Colon (tissue), 2 donors: ENCODE results near the gene USP26.
"Not testable (repeated sequence)": the region's sequence is repeated elsewhere in the genome, so short reads cannot be mapped to it uniquely, and the experiment has no call there.

Experiments
- FAIRE-seq: peaks from 2 replicates; lab custom pipeline; 2012; peaks lifted over from hg19 to GRCh38; lab: Jason Lieb, UNC
- donor health status: control.
- donor health status: control.

Gene USP26, protein sequence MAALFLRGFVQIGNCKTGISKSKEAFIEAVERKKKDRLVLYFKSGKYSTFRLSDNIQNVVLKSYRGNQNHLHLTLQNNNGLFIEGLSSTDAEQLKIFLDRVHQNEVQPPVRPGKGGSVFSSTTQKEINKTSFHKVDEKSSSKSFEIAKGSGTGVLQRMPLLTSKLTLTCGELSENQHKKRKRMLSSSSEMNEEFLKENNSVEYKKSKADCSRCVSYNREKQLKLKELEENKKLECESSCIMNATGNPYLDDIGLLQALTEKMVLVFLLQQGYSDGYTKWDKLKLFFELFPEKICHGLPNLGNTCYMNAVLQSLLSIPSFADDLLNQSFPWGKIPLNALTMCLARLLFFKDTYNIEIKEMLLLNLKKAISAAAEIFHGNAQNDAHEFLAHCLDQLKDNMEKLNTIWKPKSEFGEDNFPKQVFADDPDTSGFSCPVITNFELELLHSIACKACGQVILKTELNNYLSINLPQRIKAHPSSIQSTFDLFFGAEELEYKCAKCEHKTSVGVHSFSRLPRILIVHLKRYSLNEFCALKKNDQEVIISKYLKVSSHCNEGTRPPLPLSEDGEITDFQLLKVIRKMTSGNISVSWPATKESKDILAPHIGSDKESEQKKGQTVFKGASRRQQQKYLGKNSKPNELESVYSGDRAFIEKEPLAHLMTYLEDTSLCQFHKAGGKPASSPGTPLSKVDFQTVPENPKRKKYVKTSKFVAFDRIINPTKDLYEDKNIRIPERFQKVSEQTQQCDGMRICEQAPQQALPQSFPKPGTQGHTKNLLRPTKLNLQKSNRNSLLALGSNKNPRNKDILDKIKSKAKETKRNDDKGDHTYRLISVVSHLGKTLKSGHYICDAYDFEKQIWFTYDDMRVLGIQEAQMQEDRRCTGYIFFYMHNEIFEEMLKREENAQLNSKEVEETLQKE

DNA sequence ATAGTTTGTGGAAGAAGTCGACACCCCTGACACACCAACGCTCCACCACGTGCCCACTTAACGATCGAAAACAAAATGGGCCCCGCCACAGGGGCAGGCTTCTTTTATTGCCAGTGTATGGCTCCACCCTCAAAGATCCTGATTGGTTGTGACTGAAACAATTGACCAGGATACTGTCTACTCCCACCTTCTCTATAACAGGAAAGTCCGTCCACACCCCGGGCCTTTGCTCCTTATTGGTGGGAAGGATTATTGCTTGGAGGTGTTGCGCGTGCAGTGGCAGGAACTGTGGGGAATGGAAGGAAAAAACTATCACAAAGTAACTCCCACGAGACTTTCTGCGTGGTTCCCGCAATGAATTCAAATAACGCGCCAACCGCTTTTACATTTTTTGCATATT is at the start of gene USP26:
Gene USP26 (minus strand): TSS at position 79 of the 400 bp plus-strand sequence. CDS start 68,889 bp downstream, outside the sequence.
- FAIRE-seq: no peak

DNA sequence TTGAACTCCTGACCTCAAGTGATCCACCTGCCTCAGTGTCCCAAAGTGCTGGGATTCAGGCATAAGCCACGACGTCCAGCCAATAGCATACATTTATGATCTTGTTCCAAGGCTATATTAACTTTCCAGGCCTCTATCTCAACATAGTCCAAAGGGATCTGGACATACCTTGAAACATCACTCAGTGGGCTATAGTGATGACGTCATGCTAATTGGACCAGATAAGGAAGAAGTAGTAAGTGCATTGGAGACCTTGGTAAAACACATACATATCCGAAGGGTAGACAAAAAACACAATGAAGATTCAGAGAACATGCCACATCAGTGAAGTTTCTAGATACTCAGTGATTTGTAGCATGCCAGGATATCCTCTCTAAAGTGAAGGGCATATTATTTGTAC is 37.4 kb upstream of the USP26 start:
- no peak for FAIRE-seq

DNA sequence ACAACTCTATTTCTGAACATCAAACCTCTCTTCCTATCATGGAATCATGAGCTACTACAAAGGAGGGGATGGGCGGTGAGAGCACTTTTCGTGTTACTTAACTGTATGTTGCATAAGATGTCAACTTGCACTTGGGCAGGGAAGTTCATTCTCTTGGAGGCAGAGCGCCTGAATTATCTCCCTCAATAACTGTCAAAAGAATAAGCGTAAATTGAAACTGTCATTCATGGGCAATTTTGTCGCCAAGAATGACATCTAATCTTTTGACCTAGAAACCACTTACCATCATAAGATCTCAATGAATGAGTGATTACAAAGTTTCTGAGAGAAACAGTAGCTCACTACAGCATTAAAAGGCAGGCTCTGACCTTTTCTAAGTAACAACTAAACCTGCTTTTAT is 23.5 kb upstream of the USP26 start:
- no peak for FAIRE-seq

DNA sequence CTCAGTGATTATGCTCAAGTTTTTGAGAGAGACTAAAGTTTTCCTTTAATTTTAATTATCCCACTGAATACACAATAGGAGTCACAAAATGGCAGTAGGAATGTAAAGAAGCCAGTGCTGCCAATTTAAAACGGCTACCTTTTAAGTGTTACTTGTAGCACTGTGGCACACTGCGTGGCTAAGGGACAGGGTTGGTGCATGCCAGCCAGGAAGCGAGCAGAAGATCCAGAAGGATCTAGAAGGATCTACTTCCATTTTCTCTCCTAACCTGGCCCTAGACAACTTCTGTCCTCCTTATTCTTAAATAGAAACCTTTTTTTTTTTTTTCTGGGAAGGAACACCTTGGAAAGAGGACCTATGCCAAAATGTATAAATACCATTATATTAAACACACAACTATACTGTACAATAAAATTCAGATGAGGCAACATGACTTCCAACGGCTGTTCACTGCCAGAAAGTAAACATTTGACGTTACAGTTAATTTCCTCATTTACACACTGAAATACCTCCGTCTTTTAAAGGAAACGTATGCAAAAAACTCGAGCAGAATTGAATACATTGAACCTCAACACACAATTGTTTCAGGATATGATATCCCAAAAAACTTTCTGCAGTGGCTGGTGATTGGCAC is 2.7 kb downstream of the USP26 start:
- FAIRE-seq: peak; percentile 98

DNA sequence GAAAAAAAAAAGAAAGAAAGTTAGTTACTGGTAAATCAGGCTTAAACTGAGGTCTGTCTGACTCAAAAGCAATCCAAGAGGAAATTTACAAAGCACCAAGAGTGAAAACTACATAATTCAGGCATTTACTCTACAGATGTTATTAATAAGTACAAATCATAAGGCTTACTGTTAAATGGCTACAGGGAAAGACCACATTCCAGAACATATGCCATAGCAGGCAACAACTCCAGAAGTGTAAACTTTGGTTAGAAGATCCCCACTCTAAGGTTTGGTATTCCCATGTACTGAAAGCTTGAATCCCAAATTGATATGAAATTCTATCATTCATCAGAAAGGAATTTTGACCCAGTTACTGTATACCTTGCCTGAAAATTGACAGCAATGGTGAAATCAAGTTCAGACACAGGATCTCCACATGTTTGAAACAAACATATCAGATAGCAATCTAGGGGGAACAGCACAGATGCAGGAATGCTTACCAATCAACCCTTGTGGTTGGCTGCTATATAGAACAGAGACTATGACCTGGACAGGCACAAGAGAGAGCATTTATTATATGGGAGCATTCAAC is 6.6 kb downstream of the USP26 start:
- FAIRE-seq: no peak

DNA sequence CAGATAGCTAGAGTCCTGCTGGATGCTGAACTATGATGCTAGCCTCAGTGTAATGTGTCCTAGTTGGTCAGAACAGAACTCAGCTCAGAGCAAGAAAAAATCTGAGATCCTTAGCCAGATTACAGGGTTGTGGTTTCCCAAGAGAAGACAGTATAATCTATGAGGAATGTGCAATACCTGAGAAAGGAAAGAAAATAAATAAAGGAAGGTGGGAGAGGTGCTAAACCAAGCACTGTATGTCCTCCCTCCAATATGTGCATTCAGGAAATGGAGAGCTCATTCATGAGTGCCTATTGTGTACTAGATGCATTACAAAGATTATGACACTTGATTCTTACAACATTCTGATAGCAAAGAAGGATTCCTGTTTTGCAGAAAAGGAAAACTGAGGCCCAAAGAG is 7.5 kb downstream of the USP26 start:
- FAIRE-seq: no peak

DNA sequence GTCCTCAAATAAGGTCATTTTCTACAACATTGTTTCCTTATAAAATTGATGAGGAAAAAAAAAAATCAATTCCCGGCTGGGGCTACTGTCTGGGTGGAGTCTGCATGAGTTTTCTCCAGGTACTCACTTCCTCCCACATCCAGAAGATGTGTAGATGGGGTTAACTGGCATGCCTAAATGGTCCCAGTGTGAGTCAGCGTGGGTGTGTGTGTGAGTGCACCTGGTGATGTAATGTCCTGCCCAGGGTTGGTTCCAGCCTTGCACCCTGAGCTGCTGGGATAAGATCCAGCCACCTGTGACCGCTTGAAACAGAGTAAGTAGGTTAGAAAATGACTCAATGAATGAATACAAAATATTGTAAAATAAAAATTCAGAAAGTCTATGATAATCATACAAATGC is 11.1 kb downstream of the USP26 start:
- no peak for FAIRE-seq

DNA sequence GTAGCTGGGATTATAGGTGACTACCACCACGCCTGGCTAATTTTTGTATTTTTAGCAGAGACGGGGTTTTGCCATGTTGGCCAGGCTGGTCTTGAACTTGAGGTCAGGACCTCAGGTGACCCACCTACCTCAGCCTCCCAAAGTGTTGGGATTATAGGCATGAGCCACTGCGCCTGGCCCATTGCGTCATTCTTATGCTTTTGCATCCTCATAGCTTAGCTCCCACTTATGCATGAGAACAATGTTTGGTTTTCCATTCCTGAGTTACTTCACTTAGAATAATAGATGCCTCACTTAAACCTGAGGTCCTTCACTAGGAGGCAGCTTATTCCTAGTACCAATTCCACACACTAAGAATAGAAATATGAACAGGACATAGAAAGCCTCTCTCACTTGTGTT is 11.9 kb downstream of the USP26 start:
- FAIRE-seq: not testable (repeated sequence)

DNA sequence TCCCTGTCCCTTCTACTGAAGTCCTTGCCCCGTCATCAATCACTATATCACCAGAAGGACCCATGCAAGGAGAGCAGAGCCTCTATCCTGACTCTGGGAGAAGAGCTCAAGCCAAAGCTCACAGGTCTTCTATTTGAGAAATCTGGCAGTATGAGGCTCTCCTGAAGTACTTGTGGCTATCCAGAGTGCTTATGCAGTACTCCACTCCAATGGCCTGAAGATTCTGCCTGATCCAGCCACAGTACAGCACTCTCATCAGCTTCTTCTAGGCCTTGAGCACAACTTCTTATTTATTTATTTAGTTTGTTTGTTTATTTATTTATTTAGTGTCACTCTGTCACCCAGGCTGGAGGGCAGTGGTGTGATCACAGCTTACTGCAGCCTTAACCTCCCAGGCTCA is 13.0 kb downstream of the USP26 start:
- no peak for FAIRE-seq

DNA sequence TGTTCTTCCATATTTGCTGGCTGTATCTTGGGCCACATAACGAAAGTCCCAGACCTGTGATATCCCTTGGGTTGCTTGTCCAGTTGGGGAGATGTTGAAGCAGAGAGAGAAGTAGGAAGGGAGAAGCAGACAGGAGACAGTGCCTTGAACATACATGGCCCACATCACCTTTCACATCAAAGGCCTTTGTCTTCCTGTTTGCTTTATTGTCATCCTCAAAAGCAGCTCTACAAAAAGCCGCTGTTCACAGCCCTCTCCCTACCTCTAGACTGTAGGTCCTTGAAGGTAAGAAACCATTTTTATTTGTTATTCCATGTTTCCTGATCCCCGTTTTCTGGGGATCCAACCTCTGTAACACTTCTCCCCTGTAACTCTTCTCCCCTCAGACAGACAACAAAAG is 14.9 kb downstream of the USP26 start:
- no peak for FAIRE-seq

DNA sequence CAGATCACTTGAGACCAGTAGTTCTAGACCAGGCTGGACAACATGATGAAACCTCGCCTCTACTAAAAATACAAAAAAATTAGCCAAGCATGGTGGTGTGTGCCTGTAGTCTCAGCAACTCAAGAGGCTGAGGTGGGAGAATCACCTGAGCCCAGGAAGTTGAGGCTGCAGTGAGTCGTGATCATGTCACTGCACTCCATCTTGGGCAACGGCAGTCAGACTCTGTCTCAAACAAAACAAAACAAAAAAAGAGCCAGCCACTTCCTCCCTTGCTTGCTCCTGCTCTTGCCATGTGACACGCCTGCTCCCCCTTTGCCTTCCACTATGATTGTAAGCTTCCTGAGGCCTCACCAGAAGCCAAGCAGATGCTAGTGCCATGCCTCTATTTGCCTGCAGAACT is 19.1 kb downstream of the USP26 start:
- not testable (repeated sequence) for FAIRE-seq

DNA sequence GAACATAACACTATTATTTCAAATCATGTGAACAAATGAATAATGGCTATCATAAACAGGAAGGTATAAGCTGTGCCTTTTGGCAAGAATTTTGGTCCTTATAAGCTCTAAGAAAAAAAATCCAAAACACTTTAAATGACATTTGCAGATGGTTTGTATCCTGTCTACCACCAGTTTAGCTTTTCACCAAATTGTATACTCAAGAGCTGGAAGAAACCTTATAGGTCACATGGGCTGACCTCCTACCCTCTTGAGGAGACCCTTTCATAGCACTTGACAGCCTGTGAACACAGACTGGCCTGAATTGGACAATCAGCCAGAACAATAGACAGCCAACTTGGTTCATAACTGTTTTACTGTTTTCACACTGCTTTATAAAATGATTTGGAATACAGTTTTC is 24.3 kb downstream of the USP26 start:
- FAIRE-seq: no peak

DNA sequence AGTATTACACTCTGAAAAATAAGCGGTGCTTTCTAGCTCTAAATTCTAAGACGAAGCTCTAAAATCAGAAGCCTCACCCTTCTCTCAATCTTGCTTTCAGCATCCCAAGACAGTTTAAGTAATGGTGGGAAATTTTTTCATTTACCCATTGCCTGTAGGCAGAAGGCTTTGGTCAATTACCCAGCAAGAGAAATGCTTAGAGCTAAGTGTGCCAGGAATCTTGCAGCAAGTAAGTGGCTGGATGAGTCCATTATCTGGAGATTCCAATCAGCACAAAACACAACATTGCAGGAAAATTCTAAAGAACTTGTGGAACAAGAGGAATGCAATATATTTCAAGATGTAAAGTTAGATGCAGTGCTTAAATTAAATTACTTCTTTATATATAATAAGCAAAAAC is 28.4 kb downstream of the USP26 start:
- no peak for FAIRE-seq

DNA sequence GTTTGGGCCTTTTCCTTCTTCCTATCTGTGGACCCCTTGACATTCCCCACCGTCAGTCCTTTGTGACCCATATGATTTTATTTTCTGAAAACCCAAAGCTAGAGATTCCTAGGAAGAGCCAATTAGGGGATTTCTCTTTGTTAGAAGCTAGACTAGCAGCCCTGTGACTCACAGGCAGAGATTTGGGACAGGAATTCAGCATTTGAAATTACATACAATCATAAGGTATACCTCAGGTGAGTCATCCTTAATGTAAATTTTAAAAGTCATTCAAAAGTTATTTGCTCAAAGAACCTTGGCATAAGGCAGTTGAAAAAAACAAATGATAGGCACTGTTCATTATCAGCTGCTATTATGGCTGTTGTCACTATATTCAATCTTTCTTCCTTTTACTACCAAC is 40.6 kb downstream of the USP26 start:
- no peak for FAIRE-seq

DNA sequence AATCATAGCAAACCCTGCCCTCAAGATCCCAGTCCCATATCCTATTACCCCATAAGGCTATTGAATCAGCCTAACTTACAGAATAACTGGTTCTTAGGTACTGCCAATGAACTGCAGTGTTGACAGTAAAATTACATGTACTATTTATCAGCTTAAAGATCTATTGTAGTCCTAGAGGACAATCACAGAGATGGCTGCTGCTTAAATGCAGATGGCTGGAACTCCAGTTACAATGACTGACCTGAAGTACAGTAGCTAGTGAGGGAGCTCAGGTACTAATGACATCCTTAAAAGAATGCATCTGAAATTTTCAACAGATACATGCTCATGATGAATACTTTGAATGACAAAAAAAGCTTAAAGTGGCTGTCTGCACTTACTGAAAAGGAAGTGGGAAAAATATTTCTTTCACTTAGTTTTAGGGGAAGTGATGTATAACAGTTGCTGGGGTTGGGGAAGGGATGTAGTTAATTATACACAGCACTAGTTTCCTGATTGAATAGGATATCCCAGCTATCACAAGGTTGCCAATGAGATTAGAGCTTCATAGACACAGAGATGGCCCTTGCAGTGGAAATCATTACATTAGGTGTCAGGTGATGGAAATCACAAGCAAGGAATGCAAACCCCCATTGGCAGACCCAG is 42.0 kb downstream of the USP26 start:
- no peak for FAIRE-seq

DNA sequence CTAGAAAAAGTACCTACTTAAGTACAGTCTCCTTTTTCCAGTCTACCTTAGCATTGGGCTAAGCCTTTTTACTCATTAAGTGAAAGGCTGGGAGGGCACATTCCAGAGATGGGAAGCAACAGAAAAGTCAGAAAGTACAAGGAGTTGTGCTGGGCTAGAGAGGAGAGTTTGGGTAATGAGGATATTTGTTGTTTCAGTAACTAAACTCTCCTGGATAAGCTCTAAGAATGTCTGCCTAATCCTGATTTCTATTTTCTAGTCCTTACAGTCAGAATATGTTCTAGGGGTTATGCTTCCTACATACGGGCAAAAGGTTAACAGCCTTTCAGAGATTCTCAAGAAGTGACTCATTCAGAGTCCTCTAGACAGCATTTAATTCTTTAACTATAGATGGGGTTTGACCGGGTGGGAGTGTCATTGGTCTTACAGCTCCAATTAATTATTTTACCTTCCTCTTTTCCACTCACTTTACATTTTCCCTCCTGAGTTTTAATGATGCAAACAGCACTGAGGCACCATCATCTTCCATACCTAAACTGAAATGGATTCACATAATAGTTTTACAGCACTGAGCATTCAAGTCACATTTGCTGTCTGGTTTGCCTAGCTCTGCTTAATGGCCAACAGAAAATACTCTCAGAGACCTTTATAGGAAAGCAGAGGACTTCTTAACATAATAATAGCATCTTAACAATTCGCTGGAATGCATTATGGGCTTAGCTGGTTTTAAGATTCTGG is 42.9 kb downstream of the USP26 start:
- no peak for FAIRE-seq

DNA sequence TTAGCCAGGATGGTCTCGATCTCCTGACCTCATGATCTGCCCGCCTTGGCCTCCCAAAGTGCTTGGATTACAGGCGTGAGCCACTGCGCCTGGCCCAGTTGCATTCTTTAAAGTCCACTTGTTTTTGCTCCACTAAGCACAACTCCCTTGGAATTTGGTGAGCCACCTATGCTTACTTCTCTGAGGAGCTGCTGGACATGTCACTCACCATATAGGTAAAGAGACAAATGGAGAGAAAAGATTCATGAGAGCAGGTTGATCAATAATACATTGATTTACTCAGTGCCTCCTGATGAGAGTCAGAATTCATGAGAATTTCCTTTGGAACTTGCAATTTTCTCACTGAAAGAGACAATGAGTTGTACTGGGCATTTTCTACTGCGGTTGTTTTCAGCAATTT is 48.2 kb downstream of the USP26 start:
- no peak for FAIRE-seq

DNA sequence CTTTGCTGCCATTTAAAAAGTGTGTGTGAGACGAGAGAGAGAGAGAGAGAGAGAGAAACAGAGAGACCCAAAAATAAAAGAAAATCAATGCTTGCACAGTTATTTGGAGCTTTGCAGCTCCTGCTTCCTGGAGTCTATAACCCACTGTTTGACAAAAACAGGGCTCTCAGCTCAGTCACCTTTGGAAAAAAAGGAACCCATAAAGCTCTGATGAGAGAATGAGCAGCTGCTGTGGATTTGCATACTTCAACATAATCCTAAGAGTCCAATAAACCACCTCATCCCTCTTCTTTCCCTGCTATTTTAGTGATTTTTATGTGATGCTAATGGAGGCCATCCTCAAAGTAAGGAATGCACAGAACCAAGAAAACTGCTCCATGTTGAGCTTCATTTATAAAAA is 50.3 kb downstream of the USP26 start:
- FAIRE-seq: no peak

DNA sequence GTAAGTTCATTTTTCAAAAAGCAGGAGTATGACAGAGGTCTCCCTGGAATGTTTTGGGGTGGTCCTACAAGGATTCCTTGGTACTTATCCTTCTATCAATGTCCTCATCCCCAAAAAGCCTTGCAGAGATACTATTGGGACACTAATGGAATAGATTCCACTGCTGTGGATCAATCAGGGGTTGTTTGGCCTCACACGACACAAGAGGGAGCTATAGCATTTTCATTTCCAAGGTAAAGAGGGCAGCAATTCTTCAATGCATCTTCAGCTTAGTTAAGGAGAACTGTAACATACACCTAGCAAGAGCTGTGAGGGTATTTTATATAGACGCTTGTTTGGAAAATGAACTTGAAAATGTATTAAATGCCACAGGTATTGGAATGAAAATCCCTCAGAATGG is 50.9 kb downstream of the USP26 start:
- no peak for FAIRE-seq

DNA sequence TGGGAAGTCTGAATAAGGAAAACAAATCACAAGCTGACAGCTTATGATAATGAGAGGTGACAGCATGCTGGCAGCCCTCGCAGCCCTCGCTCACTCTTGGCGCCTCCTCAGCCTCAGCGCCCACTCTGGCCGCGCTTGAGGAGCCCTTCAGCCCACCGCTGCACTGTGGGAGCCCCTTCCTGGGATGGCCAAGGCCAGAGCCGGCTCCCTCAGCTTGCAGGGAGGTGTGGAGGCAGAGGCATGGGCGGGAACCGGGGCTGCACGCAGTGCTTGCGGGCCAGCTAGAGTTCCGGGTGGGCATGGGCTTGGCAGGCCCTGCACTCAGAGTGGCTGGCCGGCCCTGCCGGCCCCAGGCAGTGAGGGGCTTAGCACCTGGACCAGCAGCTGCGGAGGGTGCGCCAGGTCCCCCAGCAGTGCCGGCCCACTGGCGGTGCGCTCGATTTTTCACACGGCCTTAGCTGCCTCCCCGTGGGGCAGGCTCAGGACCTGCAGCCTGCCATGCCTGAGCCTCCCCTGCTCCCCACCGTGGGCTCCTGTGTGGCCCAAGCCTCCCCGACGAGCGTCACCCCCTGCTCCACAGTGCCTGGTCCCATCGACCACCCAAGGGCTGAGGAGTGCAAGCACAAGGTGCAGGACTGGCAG is 52.6 kb downstream of the USP26 start:
- not testable (repeated sequence) for FAIRE-seq

DNA sequence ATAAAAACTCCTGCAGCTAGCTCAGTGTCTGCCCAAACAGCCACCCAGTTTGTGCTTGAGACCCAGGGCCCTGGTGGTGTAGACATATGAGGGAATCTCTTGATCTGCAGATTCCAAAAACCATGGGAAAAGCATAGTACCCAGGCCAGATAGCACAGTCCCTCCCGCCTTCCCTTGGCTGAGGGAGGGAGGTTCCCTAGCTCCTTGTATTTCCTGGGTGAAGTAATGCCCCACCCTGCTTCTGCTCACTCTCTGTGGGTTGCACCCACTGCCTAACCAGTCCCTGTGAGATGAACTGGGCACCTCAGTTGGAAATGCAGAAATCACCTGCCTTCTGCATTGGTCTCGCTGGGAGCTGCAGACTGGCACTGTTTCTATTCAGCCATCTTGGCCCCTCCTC is 54.6 kb downstream of the USP26 start:
- FAIRE-seq: no peak
